Activated T-helper 9 cell treated with anti-CD3 and anti-CD28 coated beads, Interleukin-2, amount 50 U/mL, for 16 hours (primary cell): ENCODE measurements around the gene FCER1G.
"Not testable (repeated sequence)": the region's sequence is repeated elsewhere in the genome, so short reads cannot be mapped to it uniquely, and the experiment has no call there.

Source experiments
- DNase-seq: peaks from one replicate; pipeline ENCODE4 v3.0.0-alpha.2; 2020; ENCODE audit warnings: low read depth

FCER1G gene

DNA sequence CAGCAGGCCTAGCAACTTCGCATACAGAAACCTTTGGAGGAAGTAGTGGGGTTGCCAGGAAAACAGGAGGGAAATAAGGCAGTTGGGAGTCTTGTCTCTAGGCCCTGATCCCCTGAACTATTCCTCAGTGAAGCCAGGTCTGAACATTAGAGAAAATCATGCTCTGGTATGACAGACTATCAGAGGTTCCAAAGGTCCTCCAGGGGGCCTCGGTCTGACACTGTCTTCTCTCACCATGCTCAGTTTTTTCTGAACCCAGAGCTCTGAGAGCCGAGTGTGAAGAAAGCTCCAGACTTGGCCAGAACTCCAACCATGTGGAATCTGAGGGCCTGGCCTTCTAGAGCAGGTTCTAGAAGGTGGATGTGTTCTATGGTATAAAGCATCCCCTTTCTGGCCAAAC, 14.8 kb downstream of the FCER1G start:
- DNase-seq, result no peak

DNA sequence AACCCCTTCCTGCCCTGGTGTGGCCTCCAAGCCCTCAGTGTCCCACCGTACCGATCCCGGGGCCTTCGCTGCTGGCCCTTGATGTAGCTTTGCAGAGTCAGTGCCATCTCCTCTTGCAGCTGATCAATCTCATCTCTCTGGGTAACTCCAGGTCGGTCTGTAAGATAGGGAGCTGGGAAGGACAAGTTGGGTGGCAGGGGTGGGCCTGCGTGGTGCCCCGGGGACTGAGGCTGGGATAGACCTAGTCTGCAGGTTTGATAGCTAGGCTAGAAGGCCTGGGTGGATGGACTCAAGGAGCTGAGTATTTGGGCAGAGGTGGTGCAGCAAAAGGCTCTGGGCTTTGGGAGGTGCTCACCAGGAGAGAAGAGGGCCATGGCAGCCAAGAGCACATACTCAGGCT, 15.7 kb downstream of the FCER1G start:
- DNase-seq, result no peak

DNA sequence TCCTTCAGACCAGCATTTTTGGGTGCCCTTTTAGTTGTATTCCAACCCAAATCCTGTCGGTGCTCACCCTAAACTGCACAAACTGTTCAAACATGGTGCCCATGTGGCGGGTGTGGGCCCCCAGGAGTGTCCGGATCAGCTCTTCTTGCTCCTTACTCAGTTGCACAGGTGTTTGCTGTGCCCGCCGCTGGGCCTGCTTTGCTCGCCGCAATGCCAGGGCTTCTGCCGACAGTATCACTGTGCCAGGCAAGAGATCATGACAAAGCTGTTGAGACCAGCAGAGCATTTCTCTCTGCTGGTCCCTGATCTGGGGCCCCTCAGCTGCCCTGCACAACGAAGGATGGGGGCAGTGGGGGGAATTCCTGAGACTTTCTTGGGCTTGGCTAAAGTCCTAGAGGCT, 18.0 kb downstream of the FCER1G start:
- DNase-seq, result no peak

DNA sequence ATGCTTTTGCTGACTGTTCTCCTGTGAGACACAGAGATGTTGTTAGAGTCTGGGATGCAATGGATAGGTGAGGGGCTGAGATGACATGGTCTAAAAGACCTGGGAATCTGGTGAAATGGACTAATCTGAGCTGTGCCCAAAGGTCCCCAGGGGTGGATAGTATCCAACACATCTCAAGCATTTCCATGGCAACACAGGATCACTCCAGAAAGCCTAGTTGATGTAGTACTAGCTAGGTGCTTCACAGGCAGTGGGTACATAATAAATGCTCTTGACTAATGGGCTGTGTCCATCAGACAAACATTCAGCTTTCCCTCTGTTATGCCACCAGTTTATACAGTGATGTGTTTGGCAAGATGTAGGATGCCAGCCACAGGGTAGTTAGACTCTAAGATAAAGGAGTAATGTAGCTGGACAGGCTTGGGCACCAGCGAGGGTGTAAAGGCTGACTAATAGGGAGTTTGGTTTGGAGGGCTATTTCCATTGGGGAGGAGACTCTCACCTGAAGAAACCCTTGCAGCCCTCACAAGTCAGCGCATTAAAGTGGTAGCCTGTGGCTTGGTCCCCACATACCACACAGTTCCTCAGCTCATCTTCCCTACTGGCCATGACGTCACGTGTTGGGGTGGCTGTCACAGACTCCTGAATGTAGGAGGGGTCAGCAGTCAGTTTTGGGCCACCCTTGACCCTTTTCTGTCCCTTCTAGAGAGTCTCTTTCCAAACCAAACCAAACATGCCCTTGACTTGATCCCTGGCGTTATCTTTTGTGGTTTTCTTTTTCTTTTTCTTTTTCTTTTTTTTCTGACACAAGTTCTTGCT, 21.1 kb downstream of the FCER1G start:
- no peak for DNase-seq

DNA sequence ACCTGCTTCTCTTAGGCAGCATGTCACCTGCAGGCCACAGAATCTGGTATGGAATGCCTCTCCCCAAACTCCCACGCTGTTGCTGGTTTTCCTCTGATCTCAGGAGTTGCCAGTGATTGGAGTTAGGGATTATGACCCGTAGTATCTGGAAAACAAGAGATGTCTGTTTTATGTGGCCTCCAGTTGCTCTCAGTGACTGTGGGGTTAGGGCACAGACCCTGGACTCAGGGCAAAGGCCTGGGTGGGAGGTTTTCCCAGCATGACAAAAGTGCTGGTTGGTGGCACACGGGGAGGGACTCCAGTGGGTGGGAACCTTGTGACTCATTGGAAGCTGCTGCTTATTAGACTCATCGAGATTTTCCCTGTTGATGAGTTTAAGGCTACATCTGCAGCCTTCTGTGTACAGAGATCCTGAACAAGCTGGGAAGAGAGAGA, 23.0 kb downstream of the FCER1G start, which contains the start of gene NR1I3:
Gene NR1I3 (minus strand): TSS at position 165 of the 435 bp plus-strand sequence. CDS start 1,638 bp downstream, outside the sequence.
- DNase-seq, result no peak

DNA sequence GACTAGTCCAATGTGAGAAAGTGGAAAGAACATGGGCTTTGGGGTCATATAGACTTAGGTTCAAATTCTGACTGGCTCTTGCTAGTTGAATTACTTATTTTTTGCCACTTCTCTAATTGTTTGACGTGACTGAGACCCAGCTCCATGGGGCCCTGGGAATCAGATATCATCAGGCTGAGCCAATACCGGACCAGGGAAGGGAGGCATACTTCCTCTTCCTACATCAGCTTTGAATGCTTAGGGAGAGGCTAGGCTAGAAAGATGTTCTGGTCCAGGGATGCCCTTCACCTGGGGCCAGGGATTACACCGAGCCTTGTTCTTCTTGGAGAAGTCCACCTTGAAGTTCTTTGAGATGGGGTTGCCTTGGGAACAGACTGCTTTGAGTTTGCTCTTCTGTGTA, 26.6 kb downstream of the FCER1G start:
- no peak for DNase-seq

DNA sequence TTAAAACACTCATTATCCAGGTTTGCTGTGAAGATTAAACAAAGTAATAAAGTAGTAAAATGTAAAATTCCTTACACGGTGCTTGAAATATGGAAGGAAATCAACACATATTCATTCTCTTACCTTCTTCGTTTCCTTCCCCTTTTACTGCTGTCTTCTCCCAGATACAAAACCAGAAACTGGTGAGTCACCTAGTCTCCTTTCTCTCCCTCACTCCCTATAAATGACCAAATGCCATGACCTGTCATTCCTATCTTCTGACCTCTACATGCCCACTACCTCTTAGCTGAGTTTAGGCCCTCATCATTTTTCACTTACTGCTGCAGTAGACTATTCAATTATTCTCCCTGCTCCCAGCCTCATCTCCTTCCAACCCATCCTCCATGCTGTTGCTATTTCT, 27.2 kb downstream of the FCER1G start:
- DNase-seq, result no peak

DNA sequence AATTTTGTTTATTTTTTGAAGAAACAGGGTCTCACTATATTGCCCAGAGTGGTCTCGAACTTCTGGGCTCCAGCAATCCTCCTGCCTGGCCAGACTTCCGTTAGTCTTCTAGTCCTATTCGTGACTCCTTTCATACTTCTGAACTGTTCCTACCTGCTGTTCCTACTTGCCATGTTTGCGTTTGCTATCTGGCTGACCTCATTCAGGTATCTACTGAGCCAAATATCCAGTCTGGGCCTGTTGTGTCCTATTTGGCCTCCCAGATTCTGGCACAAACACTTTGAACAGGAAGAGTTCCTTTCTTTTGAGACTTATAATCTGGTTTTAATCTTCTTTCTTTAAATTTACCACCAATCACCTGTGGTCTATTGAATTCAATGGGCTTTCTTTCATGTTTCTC, 29.8 kb downstream of the FCER1G start:
- no peak for DNase-seq

DNA sequence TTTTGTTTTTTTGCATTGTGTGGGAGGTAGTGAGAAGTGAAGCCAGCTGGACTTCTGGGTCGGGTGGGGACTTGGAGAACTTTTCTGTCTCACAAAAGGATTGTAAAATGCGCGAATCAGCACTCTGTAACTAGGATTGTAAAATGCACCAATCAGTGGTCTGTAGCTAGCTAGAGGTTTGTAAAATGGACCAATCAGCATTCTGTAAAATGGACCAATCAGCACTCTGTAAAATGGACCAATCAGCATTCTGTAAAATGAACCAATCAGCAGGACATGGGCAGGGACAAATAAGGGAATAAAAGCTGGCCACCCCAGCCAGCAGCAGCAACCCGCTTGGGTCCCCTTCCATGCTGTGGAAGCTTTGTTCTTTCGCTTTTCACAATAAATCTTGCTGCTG, 35.0 kb downstream of the FCER1G start:
- DNase-seq, result not testable (repeated sequence)

DNA sequence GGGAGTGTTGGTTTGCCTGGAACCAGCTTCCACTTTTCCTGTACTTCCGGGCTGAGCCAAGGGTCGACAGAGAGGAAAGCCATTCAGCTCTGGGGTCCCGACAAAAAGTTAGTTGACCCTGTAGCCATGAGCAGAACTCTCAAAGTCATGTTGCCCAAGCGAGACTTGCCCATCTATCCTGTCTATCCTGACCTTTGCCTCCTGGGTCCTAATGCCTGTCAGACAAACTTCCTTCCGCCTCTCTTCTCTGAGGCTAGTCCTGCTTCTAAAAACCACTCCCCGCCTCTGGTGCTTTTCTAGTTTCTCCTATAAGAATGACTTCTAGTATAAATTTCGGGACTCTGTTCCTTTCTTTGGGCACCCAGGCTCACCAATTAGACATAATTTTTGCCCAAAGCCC, 35.7 kb downstream of the FCER1G start:
- no peak for DNase-seq

DNA sequence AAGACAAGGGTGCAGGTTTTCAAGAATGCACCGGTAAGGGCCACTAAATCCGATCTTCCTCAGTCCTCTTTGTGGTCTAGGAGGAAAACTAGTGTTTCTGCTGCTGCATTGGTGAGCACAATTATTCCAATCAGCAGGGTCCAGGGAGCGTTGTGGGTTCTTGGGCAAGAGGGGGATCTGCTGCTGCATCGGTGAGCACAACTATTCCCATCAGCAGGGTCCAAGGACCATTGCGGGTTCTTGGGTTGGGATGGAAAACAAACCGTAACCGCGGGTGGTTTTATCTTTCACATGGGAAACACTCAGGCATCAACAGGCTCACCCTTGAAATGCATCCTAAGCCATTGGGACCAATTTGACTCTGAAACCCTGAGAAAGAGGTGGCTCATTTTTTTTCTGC, 36.5 kb downstream of the FCER1G start:
- no peak for DNase-seq

DNA sequence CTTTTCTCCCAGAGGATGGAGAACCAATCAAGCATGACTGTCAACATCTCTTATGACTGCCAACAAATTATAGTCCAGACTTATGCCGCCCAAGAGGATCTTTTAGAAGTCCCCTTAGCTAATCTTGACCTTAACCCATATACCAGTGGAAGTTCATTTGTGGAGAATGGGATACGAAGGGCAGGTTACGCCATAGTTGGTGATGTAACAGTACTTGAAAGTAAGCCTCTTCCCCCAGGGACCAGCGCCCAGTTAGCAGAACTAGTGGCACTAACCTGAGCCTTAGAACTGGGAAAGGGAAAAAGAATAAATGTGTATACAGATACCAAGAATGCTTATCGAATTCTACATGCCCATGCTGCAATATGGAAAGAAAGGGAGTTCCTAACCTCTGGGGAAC, 40.2 kb downstream of the FCER1G start:
- DNase-seq, result not testable (repeated sequence)

DNA sequence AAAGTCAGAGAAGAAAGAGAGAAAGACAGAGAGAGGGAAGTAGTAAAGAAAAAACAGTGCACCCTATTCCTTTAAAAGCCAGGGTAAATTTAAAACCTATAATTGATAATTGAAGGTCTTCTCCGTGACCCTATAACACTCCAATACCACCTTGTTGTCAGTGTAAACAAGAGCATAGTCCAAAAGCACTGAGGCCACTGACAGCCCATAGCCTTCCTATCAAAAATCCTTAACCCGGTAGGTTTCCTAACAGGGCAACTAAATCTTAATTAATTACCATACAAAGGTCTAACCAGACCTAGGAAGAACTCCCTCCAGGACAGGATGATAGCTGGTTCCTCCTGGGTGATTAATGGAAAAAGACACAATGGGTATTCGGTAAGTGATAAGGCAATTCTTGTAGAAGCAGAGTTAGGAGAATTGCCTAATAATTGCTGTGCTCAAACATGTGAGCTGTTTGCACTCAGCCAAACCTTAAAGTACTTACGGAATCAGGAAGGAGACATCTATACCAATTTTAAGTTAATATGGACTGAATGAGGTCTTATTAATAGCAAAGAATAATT, 40.9 kb downstream of the FCER1G start:
- DNase-seq, result not testable (repeated sequence)

DNA sequence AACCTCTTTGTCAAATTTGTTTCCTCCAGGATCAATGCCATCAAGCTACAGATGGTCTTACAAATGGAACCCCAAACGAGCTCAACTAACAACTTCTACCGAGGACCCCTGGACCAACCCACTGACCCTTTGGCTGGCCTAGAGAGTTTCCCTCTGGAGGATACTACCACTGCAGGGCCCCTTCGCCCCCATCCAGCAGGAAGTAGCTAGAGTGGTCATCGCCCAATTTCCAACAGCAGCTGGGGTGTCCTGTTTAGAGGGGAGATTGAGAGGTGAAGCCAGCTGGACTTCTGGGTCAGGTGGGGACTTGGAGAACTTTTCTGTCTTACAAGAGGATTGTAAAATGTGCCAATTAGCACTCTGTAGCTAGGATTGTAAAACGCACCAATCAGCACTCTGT, 42.0 kb downstream of the FCER1G start:
- not testable (repeated sequence) for DNase-seq

DNA sequence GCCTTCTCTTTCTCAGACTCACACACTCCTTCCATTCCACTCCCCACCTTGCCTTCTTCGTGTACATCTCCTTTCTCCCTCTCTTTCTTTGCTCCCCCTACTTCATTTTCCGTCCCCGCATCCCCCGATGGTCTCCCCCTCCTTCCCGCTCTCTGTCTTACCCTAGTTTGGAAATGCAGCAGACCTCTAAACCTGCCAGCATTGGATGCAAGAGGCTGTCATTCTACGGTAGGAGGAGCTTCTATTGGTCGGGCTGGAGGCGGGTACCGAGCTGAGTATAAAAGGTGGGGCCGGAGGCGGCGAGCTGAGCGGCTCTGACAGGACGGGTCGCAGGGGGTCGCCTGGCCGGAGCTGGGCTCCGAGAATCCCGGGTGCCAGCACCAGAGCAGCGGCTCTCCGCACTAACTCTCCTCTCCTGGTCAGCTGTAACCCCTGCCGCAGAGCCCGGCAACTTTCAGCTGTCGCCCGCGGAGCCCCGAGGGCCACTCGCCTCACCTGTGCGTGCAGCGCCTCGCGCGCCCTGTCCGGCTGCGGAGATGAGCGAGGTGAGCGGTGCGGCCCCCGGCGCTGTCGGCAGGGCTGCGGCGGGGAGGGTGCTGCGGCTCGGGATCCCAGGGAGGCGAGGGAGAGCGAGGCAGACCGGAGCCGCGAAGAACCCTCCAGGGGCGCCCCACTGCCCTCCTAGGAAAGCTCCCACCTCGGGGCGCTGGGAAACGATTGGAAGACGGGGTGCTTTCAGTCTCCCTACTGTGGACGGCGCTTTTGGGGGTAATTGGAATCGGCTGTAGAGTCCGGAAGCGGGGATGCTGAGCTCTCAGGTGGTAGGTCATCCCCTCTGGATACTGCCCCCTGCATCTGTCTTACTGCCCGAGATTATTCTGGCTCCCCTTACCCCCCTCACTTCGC, 43.6 kb downstream of the FCER1G start, which contains the start of gene PCP4L1:
Gene PCP4L1 (plus strand): TSS at position 307 of the 906 bp plus-strand sequence. CDS start 230 bp downstream, at position 537.
- peak; percentile 4 for DNase-seq

DNA sequence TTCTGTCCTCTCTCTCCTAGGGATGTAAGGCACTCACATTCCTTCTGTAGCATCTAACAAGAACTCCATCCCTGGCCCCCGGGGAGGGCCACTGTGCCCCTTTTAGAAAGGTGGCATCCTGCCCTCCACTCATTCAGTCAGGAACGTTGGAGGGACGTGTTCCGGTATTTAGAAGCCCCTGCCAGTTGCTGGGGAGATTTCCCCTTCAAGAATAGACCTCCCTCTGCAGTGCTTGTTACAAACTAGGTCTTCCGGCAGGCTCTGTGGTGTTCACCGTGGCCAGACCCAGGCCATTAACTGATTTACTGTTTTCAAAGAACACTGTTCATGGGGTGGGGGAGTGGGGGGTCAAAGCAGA, 44.2 kb downstream of the FCER1G start:
- no peak for DNase-seq

DNA sequence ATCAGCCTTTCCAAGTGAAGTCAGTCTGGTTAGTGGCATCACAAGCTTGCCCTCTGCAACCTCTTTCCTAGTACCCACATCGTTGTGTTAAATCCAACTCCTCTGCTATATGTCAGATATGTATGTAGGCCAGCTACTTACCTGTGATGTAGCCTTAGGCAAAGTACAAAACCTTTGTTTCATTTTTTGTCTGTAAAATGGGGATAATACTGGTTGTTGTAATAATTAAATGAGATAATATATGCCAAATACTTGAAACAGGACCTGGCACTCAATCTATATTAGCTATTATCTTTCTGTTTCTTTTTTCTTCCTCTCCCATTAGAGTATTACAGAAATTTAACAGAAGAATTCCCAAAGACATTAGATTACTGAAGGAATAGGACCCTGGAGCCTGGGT, 44.7 kb downstream of the FCER1G start:
- no peak for DNase-seq

DNA sequence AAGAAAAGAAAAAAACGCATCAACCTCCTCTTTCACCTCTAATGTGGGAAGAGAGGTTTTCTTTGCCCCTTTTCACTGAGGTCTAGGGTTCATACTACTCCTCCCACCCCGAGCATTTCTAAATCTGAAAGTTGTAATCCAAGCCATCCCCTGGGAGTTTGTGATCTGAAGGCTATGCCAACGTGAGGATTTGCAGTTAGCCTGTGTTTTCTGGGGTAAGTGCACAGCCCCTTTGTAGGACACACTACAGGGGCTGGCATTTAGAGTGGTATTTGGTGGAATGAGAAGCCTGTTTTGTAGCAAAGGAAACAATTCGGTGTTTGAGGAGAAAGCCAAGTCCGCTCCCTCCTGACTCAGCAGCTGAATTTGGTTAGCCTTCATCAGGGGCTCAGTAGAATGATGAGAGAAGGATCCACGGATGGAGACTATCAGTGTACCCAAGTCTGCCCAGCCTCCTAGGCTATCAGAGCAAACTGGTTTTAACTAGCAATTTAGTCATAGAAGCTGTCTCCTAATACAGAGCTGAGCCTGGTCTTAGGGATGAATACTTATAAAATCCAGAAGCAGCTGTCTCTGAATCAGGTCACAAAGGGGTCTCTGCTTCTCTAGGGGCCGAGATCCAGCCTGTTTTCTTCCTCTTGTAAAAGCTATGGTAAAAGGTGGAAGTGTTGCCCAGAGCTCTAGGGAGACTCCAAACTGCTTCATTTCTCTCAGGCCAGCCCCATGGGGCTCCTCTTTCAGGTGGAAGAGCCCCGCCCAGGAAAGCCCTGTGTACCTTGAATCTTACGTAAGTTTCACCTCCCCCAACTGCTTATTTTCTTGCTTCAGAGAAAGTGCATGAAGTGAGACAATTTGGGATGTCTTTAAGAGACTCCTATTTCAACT, 45.5 kb downstream of the FCER1G start:
- DNase-seq, result no peak

DNA sequence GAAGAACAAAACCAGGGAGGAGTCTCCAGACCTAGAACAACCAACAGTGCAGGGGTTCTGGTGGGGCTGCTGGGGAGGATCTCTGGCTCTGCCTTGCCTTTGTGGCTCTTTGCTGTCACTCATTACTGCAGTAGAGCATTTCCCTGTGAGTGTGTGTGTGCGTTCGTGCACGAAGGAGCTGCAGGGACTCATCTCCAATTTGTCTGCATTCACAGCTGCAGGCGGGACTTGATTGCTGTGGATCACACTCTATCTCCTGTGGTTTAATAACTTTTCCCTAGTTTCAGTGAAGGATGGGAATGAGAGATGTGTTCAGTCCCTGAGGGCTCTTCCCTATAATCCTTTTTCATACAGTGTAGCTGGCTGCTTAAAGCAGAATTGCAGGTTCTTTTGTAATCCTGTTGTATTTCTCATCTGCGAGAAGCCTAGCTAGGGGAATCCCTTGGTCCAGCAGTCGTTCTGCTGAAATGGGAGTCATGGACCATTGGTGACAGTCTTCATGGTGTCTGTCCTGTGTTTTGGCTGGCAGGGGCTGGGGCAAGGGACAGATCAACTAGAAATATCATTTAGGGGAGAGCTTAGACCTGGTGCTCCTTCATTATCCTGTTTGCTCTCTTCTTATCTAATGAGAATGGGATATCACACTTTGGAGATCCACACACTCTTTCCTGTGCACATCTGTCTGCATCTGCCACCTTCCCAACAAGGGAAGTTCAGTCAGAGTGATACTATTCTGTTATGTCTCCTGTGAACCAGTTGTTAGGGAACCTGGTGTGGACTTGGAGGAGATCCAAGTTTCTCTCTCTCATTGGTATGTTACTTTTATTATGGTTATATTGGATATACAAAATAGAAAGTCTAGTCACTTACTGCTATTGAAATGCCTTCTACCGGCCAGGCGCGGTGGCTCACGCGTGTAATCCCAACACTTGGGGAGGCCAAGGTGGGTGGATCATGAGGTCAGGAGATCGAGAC, 46.5 kb downstream of the FCER1G start:
- DNase-seq, result no peak

DNA sequence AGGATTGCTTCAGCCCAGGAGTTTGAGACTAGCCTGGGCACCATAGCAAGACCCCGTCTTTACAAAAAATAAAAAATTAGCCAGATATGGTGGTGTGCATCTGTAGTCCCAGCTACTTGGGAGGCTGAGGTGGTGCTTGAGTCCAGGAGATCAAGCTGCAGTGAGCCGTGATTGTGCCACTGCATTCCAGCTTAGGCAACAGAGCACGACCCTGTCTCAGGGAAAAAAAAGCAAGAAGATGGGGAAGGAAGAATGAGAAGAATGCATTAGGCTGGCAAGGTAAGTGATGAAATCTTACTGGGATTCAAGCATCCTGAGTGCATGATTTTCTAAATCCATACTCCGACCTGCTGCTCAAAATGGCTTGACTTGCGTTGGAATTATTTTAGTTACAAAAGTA, 50.2 kb downstream of the FCER1G start:
- DNase-seq, result no peak
